Fibroblast of villous mesenchyme (primary cell): ENCODE data around the gene IL13. TPM values are rescaled to one million over a fixed set of nuclear protein-coding genes. Genes with fewer than 3 reads are reported as not detected.
"Not testable (repeated sequence)": the region's sequence is repeated elsewhere in the genome, so short reads cannot be mapped to it uniquely, and the experiment has no call there.

Source experiments
- DNase-seq: peaks from one replicate; pipeline ENCODE4 v3.0.0-alpha.2; 2010; ENCODE audit warnings: low read depth
- H3K4me3 ChIP-seq: 2 replicates; pipeline ENCODE4 v1.5.1; 2011; ENCODE audit warnings: low read depth, mild to moderate bottlenecking, low read length
- CTCF ChIP-seq: IDR thresholded peaks from 2 replicates; pipeline ENCODE4 v1.5.1; 2012; ENCODE audit warnings: low read depth, mild to moderate bottlenecking, low read length; ENCODE audit not compliant: insufficient read depth
- total RNA-seq: library from RNA; depleted of rRNA; stranded (reverse); fragments of >200 nt; gene quantifications from 2 replicates; pipeline ENCODE4 v1.2.3, GENCODE V29; 2012

Gene IL13
- total RNA-seq, 1 donor: not detected

GRCh38 chr5:132629230-132629944 is 28.6 kb upstream of the IL13 start:
- H3K4me3 ChIP-seq: no peak overlapping the region
- no peak for DNase-seq
- no peak for TF ChIP-seq CTCF

DNA sequence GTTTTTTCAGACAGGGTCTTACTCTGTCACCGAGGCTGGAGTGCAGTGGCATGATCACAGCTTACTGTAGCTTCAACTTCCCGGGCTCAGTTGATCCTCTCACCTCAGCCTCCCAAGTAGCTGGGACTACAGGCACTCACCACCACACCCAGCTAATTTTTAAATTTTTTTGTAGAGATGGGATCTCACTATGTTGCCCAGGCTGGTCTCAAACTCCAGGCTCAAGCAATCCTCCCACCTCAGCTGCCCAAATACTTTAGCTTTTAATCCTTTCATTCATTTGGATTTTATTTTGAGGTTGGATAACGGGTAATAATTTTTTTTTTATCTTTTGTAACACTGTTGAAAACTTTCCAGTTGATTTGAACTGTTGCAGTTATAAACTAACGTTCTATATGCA is 24.4 kb upstream of the IL13 start:
- H3K4me3 ChIP-seq, DNase-seq: not testable (repeated sequence)

- no peak for DNase-seq
- no peak for TF ChIP-seq CTCF
- no peak overlapping the region for H3K4me3 ChIP-seq
These were observed 22.1 kb upstream of the IL13 start for GRCh38 chr5:132635873-132636272.

DNA sequence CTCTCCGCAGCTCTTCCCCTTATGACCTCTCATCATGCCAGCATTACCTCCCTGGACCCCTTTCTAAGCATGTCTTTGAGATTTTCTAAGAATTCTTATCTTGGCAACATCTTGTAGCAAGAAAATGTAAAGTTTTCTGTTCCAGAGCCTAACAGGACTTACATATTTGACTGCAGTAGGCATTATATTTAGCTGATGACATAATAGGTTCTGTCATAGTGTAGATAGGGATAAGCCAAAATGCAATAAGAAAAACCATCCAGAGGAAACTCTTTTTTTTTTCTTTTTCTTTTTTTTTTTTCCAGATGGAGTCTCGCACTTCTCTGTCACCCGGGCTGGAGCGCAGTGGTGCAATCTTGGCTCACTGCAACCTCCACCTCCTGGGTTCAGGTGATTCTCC is 20.7 kb upstream of the IL13 start:
- TF ChIP-seq CTCF: no peak
- DNase-seq: no peak
- no peak overlapping the region for H3K4me3 ChIP-seq

- no peak overlapping the region for H3K4me3 ChIP-seq
- TF ChIP-seq CTCF: no peak
- DNase-seq: no peak
These were observed 18.3 kb upstream of the IL13 start for GRCh38 chr5:132639706-132640130.

DNA sequence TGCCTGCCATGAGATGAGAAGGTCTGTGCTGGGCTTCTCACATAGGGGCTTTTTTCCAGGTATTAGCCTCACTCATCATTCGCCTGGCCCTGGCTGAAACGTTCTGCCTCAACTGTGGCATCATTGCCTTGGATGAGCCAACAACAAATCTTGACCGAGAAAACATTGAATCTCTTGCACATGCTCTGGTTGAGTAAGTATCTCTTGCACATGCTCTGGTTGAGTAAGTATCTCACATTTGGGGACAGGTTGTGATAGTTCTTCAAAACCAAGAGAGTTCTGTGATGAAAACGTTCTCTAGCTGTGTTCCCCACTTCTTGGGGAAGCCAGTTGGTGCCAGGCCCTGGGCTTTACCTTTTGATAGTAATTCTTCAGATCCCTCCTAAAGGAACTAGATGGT is 17.4 kb upstream of the IL13 start:
- TF ChIP-seq CTCF: no peak
- H3K4me3 ChIP-seq: no peak overlapping the region
- no peak for DNase-seq

- TF ChIP-seq CTCF: no peak
- no peak for DNase-seq
- no peak overlapping the region for H3K4me3 ChIP-seq
These were observed 16.7 kb upstream of the IL13 start for GRCh38 chr5:132641241-132641723.
